Epithelial cell of esophagus (primary cell): ENCODE results near the gene SERTAD2.

Experiments used
- DNase-seq: peaks from one replicate; pipeline ENCODE4 v3.0.0; 2010; ENCODE audit warnings: low read depth
- H3K4me3 ChIP-seq: 2 replicates; pipeline ENCODE4 v1.5.1; 2011; ENCODE audit warnings: mild to moderate bottlenecking, low read length, control low read depth
- TF ChIP-seq, protein P1 (sequence below): IDR thresholded peaks from 2 replicates; pipeline ENCODE4 v1.5.1; 2011; ENCODE audit warnings: low read depth, mild to moderate bottlenecking, low read length, control low read depth, inconsistent platforms; ENCODE audit not compliant: insufficient read depth; ENCODE audit errors: missing control alignments

Gene SERTAD2

DNA sequence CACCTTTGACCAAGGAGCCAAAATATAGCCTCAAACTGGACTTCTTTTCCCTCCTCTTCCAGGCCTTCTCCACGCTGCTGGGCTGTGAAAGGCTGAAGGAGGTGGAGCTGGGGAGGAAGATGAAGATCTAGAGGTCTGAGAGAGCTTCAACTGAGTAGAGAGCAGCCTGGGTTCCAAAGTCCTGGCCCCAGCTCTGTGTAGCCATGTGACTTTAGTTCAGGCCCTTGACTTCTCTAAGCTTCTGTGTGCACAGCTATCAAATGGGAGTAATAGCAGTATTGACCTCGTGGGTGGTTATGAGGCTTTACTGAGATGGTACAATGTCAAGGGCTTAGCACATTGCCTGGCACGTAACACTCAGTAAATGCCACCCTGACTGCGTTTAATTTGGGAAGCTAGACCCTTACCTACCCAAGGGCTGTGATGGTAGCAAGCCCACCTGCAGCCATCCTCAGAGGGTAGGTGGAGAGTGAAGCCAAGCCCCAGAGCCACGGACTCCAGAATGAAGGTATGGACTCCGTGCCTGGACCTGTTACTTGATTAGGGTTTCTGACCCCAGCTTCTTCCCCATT lies 38.4 kb downstream of the SERTAD2 start:
- TF ChIP-seq, protein P1, sequence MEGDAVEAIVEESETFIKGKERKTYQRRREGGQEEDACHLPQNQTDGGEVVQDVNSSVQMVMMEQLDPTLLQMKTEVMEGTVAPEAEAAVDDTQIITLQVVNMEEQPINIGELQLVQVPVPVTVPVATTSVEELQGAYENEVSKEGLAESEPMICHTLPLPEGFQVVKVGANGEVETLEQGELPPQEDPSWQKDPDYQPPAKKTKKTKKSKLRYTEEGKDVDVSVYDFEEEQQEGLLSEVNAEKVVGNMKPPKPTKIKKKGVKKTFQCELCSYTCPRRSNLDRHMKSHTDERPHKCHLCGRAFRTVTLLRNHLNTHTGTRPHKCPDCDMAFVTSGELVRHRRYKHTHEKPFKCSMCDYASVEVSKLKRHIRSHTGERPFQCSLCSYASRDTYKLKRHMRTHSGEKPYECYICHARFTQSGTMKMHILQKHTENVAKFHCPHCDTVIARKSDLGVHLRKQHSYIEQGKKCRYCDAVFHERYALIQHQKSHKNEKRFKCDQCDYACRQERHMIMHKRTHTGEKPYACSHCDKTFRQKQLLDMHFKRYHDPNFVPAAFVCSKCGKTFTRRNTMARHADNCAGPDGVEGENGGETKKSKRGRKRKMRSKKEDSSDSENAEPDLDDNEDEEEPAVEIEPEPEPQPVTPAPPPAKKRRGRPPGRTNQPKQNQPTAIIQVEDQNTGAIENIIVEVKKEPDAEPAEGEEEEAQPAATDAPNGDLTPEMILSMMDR, result no peak
- DNase-seq, result no peak
- no peak overlapping the region for H3K4me3 ChIP-seq

DNA sequence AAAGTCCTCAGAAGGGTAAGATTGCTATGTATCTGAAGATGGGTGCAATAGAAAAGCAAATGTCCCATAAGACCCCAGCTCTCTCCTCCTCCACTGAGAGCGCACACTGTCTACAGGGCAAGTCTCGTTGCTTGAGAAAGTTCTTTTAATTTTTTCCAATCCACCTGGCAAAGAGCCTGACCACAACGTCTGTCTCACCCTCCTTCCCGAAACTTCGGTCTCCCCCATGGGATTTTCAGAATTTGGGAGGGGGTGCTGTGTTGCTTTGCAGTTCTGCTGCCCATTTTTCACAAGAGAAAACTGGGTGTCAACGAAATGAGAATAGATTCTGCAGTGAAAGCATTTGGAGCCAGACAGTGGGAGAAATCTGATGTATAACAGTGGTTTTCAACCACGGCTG lies 40.4 kb downstream of the SERTAD2 start:
- DNase-seq, result no peak
- H3K4me3 ChIP-seq, result no peak overlapping the region
- TF ChIP-seq, protein P1, result no peak

DNA sequence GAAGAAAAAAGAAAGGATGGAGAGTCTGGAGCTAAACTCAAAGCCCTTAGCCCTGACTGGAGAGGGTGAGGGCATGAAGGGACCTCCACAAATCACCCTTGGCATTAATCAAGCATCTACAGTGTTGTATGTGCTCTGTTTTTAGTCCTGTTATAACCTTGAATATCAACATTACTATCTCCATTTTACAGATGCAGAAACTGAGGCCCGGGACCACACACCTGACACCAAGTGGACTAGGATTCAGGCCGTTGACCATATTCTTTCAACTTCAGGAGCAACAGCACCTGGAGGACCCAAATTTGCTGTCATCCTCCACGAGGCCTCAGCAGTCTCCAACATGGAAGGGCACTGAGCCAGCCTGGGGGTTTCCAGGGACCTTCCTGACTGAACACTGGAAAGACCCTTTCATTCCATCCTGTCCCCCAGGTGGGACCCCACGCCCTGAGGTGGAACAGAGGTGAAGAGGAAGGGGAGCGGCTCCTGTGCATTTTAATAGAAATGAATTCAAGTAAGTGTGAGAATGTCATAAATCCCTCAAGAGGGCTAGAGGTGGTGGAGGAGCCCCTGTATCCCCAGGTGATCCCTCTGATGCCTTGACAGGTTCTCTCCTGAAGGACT lies 41.0 kb downstream of the SERTAD2 start:
- no peak for DNase-seq
- no peak overlapping the region for H3K4me3 ChIP-seq
- TF ChIP-seq, protein P1, result no peak

DNA sequence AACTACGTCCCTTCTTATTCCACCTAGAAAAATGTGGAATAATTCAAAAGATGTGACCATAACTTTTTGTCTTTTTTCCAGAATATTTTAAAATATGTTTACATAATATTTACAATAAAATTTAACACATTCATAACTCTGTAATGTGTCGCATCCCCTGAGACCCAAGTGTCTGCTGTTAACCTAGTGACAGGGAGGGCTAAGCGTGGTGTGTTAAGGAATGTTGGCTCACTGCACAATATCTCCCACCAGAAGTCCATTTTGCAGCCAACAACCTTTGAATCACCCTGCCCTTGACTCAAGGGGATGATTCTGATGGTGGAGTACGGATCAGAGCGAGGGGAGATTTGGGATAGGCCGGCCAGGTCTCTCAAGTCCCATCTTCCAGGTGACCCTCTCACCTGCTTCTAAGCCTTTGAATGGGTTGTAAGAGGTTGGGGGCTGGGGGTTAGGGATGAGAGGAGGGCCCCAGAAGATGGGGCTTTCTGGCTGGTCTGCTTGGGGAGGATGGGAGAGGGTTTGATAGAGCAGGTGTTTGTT lies 43.3 kb downstream of the SERTAD2 start:
- no peak overlapping the region for H3K4me3 ChIP-seq
- TF ChIP-seq, protein P1, result no peak
- DNase-seq, result no peak

DNA sequence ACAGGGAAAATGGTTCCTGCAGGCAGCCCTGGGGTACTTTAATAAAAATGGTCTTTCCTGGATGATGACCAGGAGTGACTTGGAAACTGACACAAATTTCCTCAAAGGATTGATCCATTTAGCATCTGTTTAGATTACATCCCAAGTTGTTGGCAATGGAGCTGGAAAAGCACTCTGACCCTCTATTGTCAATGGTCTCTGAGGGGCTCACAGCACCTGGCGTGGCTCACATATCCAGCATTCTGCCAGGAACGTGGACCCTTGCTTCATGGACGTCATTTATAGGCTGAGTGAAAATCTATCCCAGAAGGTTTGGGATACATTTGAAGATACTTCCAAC lies 43.8 kb downstream of the SERTAD2 start:
- TF ChIP-seq, protein P1, result no peak
- no peak overlapping the region for H3K4me3 ChIP-seq
- DNase-seq, result no peak

DNA sequence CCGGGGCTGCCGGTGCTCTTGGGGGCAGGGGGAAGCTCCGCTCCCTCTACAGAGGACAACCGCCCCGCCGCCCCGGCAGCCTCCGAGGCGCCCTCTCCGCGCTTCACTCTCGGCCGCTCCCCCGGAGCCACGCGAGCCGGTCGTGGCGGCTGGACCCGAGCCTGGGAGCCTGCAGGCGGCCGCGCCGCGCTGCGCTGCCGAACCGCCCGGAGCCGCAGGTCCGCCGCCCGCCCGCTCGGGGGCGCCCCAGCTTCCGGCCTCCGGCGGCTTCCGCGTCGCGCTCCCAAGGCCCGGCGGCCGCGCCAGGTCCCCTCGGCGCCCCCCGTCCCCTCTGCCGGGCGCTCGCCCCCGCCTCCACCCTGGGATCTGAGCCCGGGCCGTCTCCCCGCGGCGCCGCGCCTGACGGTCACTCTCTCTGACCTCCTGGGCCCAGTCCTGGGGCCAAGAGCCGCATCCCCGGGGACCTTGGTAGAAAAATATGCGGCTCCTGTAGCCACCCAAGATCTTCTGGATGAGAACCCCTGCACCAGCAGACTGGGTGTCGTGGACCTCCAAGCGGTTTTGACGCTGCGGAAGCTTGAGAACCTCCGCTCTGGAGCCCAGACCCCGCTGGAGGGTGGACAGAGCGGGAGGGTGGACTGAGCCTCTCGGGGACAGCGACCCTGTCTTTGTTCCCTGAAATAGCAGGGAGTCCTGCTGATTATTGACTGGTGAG lies 44.3 kb downstream of the SERTAD2 start:
- TF ChIP-seq, protein P1, result no peak
- H3K4me3 ChIP-seq, result peak overlapping the region; percentile 34
- peak; percentile 49 for DNase-seq
